ENCODE results near the gene MARS2.
"Not testable (repeated sequence)": the region's sequence is repeated elsewhere in the genome, so short reads cannot be mapped to it uniquely, and the experiment has no call there.

Gene MARS2

GRCh38 chr2:197677483-197677882, 27.7 kb upstream of the MARS2 start:
- no peak for TF ChIP-seq CTCF (conservative IDR thresholded peaks at IDR 0.05; ENCODE audit: low read depth, low read length)
- peak; percentile 67 for DNase-seq (ENCODE audit: low read depth)

GRCh38 chr2:197695206-197695605, 10.0 kb upstream of the MARS2 start:
- H3K4me3 ChIP-seq (ENCODE audit: low read depth, low read length); DNase-seq (ENCODE audit: low read depth): not testable (repeated sequence)

More at GRCh38 chr2:197677483-197677882, 27.7 kb upstream of the MARS2 start:
- H3K4me3 ChIP-seq (ENCODE audit: low read depth, low read length): no peak overlapping the region

- not testable (repeated sequence) for H3K4me3 ChIP-seq (ENCODE audit: low read depth, low read length)
Observed at GRCh38 chr2:197695971-197696370, 9.2 kb upstream of the MARS2 start.

GRCh38 chr2:197696571-197696970, 8.6 kb upstream of the MARS2 start:
- DNase-seq (ENCODE audit: low read depth); H3K4me3 ChIP-seq (ENCODE audit: low read depth, low read length): not testable (repeated sequence)

More at GRCh38 chr2:197695971-197696370, 9.2 kb upstream of the MARS2 start:
- not testable (repeated sequence) for DNase-seq (ENCODE audit: low read depth)

GRCh38 chr2:197699724-197700123, 5.4 kb upstream of the MARS2 start:
- not testable (repeated sequence) for DNase-seq (ENCODE audit: low read depth); H3K4me3 ChIP-seq (ENCODE audit: low read depth, low read length)

GRCh38 chr2:197700960-197701359, 4.2 kb upstream of the MARS2 start:
- TF ChIP-seq CTCF (conservative IDR thresholded peaks at IDR 0.05; ENCODE audit: low read depth, low read length): no peak

GRCh38 chr2:197704434-197705120, 592 bp upstream of the MARS2 start:
- DNase-seq (ENCODE audit: low read depth): no peak
- H3K4me3 ChIP-seq (ENCODE audit: low read depth, low read length): peak overlapping the region; percentile 56
- no peak for TF ChIP-seq CTCF (conservative IDR thresholded peaks at IDR 0.05; ENCODE audit: low read depth, low read length)

More at GRCh38 chr2:197700960-197701359, 4.2 kb upstream of the MARS2 start:
- H3K4me3 ChIP-seq (ENCODE audit: low read depth, low read length): no peak overlapping the region
- DNase-seq (ENCODE audit: low read depth): no peak

GRCh38 chr2:197705912-197706838, 1.0 kb downstream of the MARS2 start:
- no peak for DNase-seq (ENCODE audit: low read depth)
- no peak for TF ChIP-seq CTCF (conservative IDR thresholded peaks at IDR 0.05; ENCODE audit: low read depth, low read length)
- H3K4me3 ChIP-seq (ENCODE audit: low read depth, low read length): peak overlapping the region; percentile 89

GRCh38 chr2:197706839-197707207, 1.7 kb downstream of the MARS2 start:
- DNase-seq (ENCODE audit: low read depth): no peak
- peak overlapping the region; percentile 89 for H3K4me3 ChIP-seq (ENCODE audit: low read depth, low read length)
- TF ChIP-seq CTCF (conservative IDR thresholded peaks at IDR 0.05; ENCODE audit: low read depth, low read length): no peak
